Measurements from ENCODE around the gene ATP2B2. TPM values are rescaled to one million over a fixed set of nuclear protein-coding genes. Genes with fewer than 3 reads are reported as not detected.

Gene ATP2B2
- total RNA-seq, 4 donors from 2014 or later = 0.86 to 2.2 (median 1.0) TPM; not detected in 1

GRCh38 chr3:10450494-10451440, 54.6 kb downstream of the ATP2B2 start:
- WGBS = 65% methylated on average over 17 of the region's 22 CpGs
- Histone ChIP-seq H3K4me3 (no peak overlapping the region), H3K36me3 (no peaks in the 10 kb centered on the region), H3K27ac (no peak overlapping the region), H3K4me1 (no peaks in the 10 kb centered on the region), H3K27me3 (peaks cover 18% of the 10 kb centered on the region), H3K9me3 (no peaks in the 10 kb centered on the region)
- TF ChIP-seq POLR2AphosphoS5 (IDR thresholded peaks at IDR 0.05) (no peak), POLR2A (IDR thresholded peaks at IDR 0.05) (no peak), EP300 (IDR thresholded peaks at IDR 0.05) (no peak)
- TF ChIP-seq, protein P1, sequence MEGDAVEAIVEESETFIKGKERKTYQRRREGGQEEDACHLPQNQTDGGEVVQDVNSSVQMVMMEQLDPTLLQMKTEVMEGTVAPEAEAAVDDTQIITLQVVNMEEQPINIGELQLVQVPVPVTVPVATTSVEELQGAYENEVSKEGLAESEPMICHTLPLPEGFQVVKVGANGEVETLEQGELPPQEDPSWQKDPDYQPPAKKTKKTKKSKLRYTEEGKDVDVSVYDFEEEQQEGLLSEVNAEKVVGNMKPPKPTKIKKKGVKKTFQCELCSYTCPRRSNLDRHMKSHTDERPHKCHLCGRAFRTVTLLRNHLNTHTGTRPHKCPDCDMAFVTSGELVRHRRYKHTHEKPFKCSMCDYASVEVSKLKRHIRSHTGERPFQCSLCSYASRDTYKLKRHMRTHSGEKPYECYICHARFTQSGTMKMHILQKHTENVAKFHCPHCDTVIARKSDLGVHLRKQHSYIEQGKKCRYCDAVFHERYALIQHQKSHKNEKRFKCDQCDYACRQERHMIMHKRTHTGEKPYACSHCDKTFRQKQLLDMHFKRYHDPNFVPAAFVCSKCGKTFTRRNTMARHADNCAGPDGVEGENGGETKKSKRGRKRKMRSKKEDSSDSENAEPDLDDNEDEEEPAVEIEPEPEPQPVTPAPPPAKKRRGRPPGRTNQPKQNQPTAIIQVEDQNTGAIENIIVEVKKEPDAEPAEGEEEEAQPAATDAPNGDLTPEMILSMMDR (IDR thresholded peaks at IDR 0.05) = no peak
- DNase-seq (ENCODE audit: low spot score in 2 of 2) = no peak

DNA sequence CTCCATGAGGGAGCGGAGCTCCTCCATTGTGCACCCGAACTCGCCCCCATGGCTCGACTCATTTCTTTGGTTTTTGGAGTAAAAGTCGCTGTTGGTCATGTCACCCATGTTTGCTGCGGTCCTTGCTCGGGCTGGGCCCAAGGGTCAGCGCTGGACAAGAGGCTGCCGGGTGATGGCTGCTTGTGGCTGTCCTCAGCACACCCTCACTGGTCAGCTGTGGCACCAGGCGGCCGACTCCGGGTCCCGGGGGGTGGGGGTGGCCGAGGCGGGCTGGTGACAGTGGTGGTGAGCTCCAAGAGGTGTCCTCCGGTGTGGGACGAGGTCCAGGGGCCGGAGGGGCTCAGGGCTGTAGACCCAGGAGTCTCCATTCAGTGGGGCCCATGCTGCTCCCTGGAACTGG, 56.0 kb downstream of the ATP2B2 start:
- H3K27ac ChIP-seq = no peak overlapping the region

DNA sequence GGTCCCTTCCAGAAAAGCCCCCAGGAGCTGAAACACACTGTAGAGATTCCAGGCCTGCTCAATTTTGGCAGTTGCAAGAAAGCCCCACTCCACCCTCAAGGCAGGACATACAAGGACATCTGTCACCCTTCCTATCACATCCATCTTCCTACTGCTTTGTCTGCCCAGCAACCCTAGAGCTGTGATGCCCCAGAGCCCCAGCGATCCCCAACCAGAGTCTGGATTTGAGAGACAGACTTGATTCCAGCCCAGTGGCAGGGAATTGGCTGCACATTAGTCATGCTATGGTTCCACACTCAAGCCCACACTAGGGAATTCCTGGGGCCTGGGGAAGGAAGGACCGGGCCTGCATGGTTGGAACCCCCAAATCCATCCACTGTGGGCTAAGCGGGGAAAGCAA, 56.8 kb downstream of the ATP2B2 start:
- 89% methylated on average over 1 of the region's 3 CpGs for WGBS
- H3K27me3 ChIP-seq = peaks cover 12% of the 10 kb centered on the region
- no peaks in the 10 kb centered on the region for H3K4me1 ChIP-seq
- H3K27ac ChIP-seq = no peak overlapping the region
- no peaks in the 10 kb centered on the region for H3K36me3 ChIP-seq
- no peak overlapping the region for H3K4me3 ChIP-seq
- no peak for DNase-seq (ENCODE audit: low spot score in 2 of 2)
- no peaks in the 10 kb centered on the region for H3K9me3 ChIP-seq
- TF ChIP-seq POLR2AphosphoS5 (IDR thresholded peaks at IDR 0.05) (no peak), POLR2A (IDR thresholded peaks at IDR 0.05) (no peak), EP300 (IDR thresholded peaks at IDR 0.05) (no peak)
- TF ChIP-seq, protein P1 (IDR thresholded peaks at IDR 0.05) = no peak

More for the DNA sequence above, 56.0 kb downstream of the ATP2B2 start:
- Histone ChIP-seq H3K9me3 (no peaks in the 10 kb centered on the region), H3K27me3 (peaks cover 12% of the 10 kb centered on the region), H3K4me3 (no peak overlapping the region), H3K4me1 (no peaks in the 10 kb centered on the region), H3K36me3 (no peaks in the 10 kb centered on the region)
- TF ChIP-seq, protein P1 (IDR thresholded peaks at IDR 0.05) = no peak
- no peak for TF ChIP-seq EP300 (IDR thresholded peaks at IDR 0.05)
- no peak for TF ChIP-seq POLR2AphosphoS5 (IDR thresholded peaks at IDR 0.05)
- TF ChIP-seq POLR2A (IDR thresholded peaks at IDR 0.05) = no peak
- no peak for DNase-seq (ENCODE audit: low spot score in 2 of 2)
- WGBS = 92% methylated on average over 9 of the region's 18 CpGs

- Histone ChIP-seq H3K9me3 (no peaks in the 10 kb centered on the region), H3K27me3 (peaks cover 12% of the 10 kb centered on the region), H3K27ac (no peak overlapping the region), H3K4me1 (no peaks in the 10 kb centered on the region), H3K36me3 (no peaks in the 10 kb centered on the region), H3K4me3 (no peak overlapping the region)
- TF ChIP-seq, protein P1 (IDR thresholded peaks at IDR 0.05) = no peak
- TF ChIP-seq POLR2A (IDR thresholded peaks at IDR 0.05) (no peak), POLR2AphosphoS5 (IDR thresholded peaks at IDR 0.05) (no peak), EP300 (IDR thresholded peaks at IDR 0.05) (no peak)
- WGBS = 75% methylated on average over 6 of the region's 6 CpGs
- no peak for DNase-seq (ENCODE audit: low spot score in 2 of 2)
Measured at GRCh38 chr3:10447527-10448260, 57.7 kb downstream of the ATP2B2 start.

DNA sequence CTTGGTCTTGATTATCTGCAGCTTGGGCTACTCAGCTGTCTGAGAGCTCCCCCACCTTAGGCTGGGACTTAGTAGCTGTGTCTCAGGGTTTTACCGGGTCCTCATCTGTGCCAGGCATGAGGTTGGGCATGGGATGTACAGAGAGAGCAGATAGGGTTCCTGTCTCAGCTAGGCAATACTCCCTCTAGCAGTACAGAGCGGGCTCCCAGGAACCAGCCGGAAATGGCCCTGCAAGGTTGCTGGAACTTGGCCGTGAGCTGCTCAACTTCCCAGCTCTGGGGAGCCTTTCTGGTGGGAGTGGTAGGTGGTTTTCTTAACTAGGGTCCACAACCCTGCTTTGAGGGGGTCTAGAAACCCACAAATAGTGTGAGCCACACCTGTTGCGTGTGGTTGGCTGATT, 58.3 kb downstream of the ATP2B2 start:
- TF ChIP-seq, protein P1 (IDR thresholded peaks at IDR 0.05) = no peak
- TF ChIP-seq EP300 (IDR thresholded peaks at IDR 0.05) (no peak), POLR2A (IDR thresholded peaks at IDR 0.05) (no peak), POLR2AphosphoS5 (IDR thresholded peaks at IDR 0.05) (no peak)
- Histone ChIP-seq H3K27ac (no peak overlapping the region), H3K4me3 (no peak overlapping the region), H3K9me3 (no peaks in the 10 kb centered on the region), H3K36me3 (no peaks in the 10 kb centered on the region), H3K27me3 (peaks cover 12% of the 10 kb centered on the region), H3K4me1 (no peaks in the 10 kb centered on the region)
- no peak for DNase-seq (ENCODE audit: low spot score in 2 of 2)
- 100% methylated on average over 1 of the region's 5 CpGs for WGBS
